Medulla oblongata (tissue), 1 donor: ENCODE measurements around the gene LTBP1.
A peak's percentile ranks its signal among the peaks of the same experiment; 100 is the strongest.
"Not testable (repeated sequence)": the region's sequence is repeated elsewhere in the genome, so short reads cannot be mapped to it uniquely, and the experiment has no call there.

Source experiments
- DNase-seq: peaks from one replicate; pipeline ENCODE4 v3.0.0-alpha.2; 2015; ENCODE audit errors: extremely low spot score

LTBP1 gene

DNA sequence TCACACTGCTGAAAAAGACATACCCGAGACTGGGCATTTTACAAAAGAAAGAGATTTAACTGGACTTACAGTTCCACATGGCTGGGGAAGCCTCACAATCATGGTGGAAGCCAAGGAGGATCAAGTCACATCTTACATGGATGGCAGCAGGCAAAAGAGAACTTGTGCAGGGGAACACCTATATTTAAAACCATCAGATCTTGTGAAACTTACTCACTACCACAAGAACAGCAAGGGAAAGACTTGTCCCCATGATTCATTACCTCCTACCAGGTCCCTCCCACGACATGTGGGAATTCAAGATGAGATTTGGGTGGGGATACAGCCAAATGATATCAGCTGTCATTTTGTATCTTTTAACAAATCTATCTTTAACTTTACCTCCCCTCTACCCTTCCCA, 278.6 kb downstream of the LTBP1 start:
- no peak for DNase-seq

DNA sequence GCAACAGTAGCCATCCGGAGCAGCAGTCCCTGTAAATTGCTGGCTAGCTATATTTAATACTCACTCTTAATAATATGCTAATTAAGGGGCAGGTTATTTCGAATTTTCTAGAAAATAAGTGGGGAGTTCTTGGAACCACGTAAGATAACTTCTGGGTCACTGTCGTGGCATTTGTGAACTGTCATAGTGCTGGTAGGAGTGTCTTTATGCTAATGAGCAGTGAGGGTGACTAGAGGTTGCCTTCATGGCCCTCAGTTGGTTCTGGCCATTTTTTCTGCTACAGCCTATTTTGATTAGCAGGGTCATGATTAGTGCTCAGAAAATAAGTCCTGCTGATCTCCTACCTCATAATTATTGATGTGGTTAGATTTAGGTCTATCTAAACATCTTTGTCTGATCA, 279.8 kb downstream of the LTBP1 start:
- no peak for DNase-seq

DNA sequence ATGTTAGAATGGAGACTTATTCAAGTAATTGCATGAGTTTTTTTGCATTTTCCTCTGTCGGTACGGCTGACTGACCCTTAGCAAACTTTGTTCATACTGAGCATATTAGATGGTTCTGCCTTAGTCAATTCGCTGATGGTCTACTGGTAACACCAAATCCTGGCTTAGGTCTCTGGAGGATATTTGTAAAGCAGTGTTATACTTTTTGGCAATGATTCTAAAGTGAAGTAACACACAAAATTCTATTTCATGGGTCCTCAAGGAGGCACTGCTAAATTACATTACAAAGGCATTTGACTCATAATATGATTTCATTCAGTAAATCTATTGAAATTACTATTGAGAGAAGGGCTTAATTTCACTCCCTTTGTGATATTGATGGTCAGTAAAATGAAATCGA, 282.9 kb downstream of the LTBP1 start:
- no peak for DNase-seq

DNA sequence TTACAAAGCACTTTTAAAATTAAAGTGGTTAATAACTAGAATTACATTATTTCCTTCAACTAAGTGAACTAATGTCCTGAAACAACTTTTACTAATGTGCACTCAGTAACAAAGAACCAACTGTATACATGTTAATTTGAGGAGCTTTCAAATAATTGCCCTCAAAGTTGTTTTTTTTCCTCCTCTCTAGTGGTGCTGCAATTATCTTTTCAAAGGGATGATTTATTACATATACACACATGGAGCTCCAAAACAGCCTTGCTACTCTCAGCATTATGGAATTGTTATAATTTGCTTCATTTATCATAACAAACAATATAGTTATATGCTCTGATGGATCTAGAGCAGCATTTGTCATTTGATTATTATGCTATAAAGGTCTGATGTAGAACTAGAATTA, 283.4 kb downstream of the LTBP1 start:
- no peak for DNase-seq

DNA sequence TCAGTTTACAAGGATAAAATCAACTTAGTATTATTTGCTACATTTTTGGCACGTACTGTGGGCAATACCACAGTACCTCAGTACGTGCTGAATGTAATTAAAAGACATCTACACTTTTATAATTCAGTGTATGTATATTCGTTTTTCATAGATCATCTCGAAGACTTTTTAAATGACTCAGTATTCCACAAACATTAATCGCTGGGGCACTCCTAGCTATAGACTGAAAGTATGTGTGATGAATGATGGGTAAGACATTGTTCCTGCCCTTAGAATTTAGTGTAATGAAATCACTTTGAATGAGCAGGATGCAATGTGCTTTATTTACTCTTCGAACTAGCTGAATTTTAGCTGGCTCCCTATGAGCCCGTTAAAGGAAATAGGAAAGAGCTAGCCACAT, 284.1 kb downstream of the LTBP1 start:
- DNase-seq: no peak

DNA sequence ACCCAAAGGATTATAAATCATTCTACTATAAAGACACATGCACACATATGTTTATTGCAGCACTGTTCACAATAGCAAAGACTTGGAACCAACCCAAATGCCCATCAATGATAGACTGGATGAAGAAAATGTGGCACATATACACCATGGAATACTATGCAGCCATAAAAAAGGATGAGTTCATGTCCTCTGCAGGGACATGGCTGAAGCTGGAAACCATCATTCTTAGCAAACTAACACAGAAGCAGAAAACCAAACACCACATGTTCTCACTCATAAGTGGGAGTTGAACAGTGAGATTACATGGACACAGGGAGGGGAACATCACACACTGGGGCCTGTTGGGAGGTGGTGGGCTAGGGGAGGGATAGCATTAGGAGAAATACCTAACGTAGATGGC, 288.8 kb downstream of the LTBP1 start:
- not testable (repeated sequence) for DNase-seq

DNA sequence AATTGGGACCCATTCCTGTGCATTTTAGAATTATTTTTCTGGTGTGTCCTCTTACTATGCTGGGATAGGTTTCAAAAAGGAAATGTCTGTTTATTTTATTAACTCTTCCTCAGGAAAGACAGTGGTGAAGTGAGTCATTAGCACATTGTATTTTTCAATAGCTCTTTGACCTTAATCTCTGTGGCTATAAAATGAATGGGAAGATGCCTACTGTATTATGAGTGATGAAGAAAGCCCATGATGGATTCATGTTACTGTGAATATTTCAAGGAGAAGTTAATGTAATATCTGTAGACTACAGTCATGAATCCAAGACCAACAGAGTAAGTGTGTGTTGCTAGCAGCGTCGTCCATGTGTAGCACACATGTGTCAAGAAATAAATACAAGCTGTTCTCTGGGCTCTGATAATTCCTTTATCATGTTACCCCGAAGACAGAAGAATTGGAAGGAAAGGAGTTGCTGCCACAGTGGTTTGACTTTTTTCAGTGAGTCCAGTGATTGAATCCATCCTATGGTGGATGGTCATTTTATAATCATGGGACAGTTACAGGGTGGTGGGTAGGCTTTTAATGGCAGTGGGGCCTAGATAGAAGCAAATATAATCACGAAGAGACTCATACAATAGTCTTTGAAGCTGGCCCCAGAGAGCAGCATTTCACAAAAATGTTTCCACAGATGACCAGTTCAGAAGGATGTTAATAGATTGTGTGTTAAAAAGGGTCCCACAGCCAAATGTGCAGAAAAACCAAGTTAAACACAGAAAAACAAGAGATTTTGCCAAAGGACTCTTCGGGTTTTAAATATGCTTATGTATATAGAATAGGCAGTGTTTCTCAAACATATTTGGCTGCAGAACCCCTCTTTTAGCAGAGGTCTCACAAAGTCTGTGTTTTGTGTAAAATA, 290.0 kb downstream of the LTBP1 start:
- DNase-seq: no peak

DNA sequence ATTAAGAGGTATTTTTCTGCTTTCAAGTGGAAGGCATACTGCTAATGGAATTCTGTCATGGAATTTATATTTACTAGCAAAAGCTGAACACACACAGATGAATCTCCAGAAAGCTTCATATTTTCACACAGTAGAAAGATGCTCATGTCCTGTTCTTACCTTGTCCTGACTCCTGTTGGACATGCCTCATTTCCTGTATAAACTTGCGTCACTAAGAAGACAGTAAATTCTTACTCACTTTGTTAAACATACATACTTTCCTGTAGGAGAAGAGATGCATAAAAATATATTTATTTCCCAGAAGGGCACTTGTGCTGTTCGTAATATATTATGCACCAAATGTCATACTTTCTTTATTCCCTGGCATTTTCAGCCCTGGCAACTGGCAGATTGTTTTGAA, 291.4 kb downstream of the LTBP1 start:
- no peak for DNase-seq

DNA sequence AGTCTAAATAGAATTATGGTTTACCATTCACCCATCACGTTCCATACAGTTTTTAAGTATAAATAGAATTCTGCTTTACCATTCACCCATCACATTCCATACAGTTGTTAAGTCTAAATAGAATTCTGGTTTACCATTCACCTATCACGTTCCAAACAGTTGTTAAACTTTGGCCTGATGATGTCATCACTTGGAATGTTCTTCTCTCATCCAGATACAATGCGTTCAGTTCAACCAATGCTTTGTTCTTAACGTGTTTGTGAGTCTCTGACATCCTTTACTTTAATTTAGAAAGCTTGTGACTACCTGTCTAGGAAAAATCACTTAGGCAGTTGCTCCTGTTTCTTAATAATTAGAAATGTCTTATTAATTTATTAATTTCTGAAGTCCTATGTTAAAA, 293.4 kb downstream of the LTBP1 start:
- no peak for DNase-seq

DNA sequence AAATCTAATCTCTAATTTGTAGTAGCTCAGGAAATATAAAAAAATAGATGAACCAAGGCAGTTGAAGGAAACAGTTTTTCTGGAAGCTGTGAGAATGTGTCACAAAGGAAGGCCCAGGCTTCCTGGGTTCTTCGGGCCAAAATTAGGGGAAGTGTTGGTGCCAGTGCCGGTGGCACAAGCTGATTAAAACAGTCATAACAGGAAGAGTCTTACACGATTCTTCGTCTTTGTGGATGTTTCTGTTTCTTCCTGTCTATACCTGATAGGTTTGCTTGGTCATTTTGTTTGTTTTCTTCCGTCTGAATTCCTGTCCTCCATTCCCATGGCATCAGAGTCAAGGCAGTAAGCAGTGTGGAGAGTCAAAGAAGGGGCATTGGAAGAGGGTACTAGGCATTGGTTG, 294.3 kb downstream of the LTBP1 start:
- no peak for DNase-seq

DNA sequence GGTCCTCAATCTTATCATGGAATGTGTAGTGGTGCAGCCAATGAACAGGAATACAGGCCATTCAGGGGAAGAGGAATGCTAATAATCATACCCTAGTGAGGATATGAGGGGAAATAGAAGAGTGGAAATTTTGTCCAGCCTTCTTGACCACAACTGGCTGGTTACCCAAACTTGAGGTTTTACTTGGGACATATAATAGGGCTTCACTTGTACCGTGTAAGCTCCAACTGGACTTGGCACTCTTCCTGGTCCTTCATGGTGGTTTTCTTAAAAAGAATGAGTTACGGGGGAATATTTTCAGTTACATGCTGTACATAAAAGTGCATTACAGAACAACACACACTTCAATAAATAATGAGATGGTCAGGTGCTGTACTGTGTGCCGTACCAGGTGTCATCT, 294.8 kb downstream of the LTBP1 start:
- no peak for DNase-seq

DNA sequence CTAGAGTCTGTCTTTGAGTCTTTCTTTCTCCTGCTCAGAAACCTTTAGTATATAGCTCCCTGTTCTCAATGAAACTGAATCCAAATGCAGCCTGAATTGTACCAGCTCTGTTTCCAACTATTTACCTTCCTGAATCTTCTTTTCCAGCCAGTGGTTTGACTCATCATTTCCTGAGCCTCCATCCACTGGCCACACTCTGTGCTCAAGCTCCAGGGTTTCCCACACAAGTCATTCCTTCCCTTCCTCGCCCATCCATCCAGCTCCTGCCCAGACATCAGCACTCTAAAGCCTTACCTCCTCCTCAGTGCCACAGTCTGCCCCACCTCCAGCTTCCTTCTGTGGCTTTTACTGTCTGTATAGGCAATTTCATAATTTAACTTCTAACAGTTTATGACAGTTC, 296.1 kb downstream of the LTBP1 start:
- DNase-seq: no peak

DNA sequence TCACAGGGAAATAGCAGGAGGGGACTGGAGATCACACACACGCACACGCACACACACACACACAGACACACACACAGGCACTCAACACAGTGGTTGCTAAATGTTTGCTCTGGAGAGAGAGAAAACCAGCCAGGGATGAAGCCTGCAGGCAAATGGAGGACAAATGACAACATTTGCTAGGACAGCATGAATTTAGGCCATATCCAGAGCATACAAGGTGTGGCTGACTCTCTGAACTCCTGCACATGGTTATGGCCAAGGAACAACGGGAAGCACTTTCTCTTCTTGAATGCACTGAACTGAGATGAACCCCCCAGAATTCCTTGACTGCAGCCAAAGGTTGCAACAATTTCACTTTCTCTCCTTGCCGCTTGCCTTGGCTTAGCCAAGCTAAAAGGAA, 299.7 kb downstream of the LTBP1 start:
- DNase-seq: peak; percentile 16

DNA sequence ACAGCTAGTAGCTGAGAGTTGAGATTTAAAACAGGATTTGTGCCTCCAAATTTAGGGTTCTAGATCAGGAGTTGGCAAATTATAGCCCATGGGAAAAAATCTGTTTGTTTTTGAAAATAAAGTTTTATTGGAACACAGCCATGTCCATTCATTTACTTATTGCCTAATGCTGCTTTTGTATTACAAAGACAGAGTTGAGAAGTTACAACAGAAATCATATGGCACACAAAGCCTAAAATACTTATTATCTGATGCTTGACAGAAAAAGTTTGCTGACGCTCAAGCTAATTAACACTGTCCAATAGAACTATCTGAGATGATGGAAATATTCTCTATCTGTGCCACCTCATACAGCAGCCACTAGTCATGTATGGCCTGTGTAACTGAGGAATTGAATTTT, 300.6 kb downstream of the LTBP1 start:
- DNase-seq: no peak

DNA sequence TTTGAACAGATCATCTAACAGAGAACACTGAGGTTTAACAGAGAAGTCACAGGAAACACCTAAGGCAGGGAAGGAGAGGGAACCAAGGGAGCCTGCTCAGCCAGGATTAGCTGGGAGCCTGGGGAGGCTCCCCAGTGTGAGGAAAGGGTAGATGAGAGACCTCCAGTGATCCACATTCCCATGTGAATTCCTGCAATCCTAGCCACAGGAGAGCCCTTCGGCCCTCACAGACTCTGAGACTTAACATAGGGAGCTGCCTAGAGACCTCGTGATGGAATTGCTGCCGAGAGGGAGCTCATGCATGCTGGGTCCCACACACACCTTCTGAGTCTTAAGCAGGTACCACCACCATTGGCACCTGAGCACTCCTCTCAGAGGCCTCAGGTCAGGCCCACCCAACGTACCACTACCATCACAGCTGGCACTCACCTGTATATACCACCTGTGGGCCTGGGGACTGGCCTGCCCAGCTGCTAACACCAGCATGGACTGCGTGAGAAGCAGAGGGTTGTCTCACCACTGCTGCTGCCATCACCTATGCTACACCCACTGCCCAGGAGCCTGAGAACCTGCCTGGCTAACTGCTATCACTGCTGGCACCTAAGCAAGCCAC, 303.8 kb downstream of the LTBP1 start:
- no peak for DNase-seq

DNA sequence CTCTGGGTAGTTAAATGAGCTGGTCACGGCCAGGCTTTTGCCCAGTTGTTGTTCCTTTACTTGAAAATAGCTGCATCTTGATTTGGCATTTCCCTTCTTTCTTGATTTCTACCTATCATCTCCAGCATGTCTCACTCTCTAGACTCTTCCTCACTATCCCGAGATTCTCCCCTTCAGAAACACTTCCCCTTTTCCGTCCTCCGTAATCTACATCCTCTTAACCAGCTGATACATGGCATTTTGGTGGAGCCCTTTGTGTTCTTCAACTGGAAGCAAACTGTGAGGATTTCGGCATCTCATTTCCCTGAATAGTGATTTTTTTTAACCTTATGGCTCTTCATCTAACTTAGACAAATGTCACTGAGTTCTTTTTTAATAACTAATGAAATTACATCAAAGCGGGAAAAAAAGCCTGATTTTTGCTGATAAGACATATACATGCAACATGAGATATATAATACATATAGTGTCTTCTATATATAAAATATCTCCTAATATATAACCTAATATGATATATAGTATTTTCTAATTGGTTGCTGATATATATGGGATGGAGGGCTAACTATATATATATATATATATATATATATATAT, 309.5 kb downstream of the LTBP1 start:
- no peak for DNase-seq

DNA sequence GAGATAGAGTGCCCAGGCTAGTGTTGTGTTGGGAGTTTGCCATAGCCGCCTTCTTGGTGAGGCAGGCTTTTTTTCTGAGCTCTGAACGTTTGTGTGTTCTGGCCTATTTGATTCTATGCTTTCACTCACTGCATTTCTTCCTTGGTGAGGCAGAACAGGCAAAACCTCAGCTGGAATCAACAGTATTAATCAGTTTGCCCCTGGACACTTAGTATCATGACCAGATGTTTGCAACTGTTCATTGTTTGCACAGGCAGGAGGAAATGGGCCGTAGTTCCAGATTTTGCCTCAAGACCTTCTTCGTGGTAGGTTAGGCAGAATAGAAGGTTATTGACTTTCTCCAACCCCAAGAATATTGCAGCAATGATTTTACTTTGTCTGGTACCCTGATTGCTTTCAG, 311.6 kb downstream of the LTBP1 start:
- DNase-seq: no peak

DNA sequence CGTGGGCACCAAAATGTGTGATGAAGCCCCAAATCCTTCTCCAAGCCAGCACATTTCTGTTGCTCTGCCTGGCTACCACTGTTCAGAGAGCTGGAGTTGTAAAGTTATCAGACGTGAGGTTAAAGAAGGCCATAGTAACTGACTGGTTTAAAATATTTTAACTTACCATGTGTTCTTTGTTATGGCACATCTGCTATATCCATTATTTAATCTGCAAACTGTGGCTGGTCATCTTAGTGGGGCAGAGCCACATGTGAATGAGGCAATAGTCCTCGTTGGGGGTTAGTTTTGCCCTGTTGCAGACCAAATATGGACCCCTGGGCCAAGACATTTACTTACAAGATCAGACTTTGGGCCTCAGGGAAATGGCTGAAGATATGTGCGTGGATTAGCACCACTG, 315.3 kb downstream of the LTBP1 start:
- DNase-seq: no peak

DNA sequence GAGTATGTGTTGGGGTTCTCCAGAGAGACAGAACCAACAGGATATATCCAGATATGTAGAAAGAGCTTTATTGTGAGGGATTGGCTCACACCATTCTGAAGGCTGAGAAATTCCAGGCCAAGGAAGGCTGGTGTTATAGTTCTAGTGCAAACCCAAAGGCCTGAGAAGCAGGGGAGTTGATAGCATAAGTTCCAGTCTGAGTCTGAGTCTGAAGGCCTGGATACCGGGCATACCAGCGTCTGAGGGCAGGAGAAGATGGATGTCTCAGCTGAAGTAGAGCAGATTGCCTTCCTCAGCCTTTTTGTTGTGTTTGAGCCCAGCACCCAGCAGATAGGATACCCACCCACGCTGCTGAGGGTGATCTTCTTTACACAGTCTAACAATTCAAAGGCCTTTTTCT, 318.0 kb downstream of the LTBP1 start:
- DNase-seq: no peak

DNA sequence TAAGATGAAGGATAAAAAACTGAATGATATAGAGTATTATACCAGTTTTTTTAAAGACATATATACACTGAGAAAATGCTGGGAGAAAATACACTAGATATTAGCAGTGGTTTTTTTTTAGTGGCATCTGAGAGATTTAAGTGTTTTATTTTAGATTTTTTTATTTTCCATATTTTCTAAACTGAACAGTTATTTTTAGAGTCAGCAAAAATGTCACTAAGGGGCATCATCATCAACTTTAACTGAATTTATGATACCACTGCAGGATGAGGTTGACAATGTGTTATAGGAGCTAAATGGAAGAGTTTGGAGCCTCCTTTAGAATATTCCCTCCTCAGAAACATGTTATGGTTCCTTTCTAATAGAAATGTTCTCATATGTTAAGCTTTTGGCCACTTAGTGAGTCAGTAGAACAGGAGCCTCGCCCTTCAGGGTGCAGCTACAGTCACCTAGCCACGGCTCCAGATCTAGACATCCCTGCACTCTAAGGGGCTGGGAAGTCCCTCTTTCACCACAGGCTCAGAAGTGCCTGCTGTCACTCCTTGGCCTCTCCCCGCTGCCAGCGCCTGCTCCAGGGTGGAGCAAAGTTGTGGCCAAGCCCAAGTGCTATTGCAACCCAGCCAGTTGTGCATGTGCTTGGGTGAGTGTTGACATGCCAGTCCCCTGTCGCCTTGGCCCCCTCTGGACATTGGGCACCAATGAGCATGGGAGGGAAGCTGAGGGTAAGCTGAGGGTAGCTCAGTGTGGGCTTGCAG, 319.0 kb downstream of the LTBP1 start:
- no peak for DNase-seq

DNA sequence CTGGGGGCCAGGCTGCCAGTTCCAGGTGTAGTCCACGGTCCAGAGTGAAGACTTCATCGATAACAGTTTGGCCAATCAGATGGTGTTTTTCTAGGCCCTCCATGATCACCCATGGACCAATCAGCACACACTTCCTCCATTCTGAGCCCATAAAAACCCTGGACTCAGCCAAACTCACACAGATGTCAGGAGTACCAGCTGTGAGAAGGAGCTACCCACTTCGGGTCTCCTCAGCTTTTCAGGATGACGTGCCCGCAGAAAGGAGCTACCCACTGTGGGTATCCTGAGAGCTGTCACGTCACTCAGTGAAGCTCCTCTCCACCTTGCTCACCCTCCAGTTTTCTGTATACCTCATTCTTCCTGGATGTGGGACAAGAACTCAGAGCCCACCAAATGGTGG, 319.7 kb downstream of the LTBP1 start:
- no peak for DNase-seq

DNA sequence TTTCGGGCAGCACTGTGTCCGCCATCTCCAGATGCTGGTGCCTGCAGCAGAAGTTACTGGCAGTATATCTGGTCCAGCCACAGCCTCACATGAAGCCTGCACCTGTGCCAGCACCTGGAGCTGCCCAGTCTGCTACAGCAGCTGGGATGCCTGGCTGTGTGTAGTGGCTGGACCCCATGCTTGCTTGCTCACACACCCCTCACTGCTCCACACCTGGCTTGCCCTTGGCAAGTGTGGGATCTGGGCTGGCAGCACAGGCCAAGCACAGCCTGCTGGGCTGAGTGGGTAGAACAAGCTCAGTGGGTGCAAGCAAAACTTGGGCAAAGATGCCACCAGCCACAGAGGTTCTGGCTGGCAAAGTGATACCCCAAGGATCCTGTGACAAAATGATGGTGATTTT, 320.3 kb downstream of the LTBP1 start:
- no peak for DNase-seq
